NCI-H2081 (cell line): Measurements from ENCODE around the gene FOXS1.

Experiments used
- DNase-seq, 2 experiments: peaks; one replicate each; lab custom pipeline; 2025; lab: John Stamatoyannopoulos, UW

FOXS1 gene

DNA sequence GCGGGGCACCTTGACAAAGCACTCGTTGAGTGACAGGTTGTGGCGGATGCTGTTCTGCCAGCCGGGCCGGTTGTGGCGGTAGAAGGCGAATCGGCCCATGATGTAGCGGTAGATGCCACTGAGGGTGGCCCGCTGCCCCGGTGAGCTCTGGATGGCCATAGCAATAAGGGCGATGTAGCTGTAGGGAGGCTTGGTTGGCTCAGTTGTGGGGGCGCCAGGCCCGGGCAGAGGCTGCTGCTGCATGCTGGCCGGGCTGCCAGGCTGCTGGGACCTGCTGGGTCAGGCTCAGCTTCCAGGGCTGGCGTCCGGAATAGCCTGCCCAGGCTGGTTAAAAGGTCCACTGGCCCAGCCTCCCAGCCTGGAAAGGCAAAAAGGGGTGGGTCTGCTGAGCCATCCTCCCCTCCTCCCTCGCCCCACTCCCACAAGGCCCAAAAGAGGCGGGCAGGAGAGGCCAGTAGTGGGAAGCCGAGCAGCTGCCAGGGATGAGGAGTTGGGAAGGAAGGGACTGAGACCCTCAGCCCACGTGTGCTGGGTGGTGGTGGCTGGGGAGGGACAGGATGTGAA, at the start of gene FOXS1:
Gene FOXS1, minus strand, starts transcription at position 305 of the 564 bp plus-strand sequence. Its CDS starts 62 bp downstream, at position 243.
- no peak for DNase-seq

DNA sequence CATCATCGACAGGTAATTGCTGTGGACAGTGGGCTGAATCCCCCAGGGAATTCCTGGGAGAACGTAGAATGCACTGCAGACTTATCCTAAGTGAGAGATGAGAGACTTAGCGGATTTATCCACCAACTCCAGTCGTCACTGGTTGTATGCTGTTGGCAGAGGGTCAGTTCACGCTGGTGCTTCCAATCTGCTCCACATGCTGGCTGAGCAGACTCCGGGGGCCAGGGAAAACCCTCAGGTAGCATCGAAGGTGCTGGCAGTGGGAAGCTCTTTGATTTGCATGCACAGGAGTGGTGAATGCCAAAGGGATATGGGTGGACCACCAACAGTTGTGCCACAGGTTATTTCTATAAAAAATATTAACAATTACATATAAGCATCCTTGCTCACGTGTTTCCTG, 45.2 kb upstream of the FOXS1 start:
- DNase-seq: no peak

DNA sequence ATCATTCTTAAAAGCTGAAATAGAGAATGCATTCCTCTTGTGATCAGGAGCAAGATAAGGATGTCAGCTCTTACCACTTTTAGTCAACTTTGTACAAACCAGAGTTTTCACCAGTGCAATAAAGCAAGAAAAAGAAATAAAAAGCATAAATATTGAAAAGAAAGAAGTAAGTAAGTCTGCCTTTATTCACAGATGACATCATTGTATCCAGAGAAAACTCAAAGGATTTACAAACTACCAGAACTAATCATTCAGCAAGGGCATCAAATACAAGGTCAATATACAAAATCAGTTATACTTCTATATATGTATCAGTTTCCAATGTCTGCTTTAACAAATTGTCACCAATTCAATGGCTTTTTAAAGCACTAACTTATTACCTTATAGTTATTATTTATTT, 38.4 kb upstream of the FOXS1 start:
- no peak for DNase-seq

DNA sequence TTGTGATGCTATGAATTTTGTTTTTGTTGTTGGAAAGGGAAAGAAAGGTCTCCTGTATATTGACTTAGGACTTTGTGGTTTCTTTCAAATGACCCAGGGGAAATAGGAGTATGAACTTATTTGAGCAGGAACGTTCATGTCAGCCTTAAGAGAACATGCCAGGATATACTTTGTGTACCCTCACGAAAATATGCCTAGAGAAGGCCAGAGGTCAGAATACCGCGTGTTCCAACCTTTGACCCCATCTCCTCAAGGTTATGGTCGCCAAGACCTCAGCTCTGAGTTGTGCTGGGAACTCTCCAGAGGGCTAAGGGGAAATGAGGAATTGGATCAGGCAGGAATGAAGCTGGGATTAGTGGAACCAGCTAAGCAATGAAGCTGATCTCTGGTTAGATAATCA, 36.5 kb upstream of the FOXS1 start:
- DNase-seq: no peak

DNA sequence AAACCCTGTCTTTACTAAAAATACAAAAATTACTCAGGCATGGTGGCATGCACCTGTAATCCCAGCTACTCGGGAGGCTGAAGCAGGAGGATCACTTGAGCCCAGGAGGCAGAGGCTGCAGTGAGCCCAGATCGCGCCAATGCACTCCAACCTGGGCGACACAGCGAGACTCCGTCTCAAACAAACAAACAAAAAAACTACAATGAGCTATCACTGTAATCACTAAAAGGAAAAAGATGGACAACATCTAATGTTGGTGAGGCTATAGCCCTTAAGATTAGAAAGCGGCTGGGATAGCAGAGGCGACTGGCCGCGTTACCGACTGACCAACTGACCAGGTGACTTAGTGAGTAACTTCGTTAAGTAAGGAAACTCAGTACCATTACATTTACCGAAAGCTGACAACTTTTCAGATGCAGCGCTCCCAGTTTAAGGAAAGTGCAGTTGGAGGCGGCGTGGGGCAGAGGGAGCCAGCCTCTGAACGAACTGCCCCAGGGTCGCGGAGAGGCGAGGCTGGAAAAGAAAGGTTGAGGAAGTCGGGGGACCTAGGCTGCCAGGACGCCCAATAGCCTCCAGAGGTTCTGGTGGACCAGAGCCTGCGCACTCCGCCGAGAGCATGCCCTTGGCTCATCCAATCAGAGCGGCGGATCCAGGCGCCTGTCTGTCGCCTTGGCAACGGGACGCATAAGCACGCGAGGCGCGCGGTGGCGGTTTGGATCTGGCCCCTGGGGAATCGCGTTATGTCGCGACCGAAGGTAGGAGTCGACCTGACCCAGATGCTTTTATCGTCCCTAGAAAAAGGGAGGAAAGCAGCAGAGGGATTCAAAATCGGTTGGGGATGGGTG, 34.0 kb upstream of the FOXS1 start:
- peak; percentile 84 to 94 for DNase-seq

DNA sequence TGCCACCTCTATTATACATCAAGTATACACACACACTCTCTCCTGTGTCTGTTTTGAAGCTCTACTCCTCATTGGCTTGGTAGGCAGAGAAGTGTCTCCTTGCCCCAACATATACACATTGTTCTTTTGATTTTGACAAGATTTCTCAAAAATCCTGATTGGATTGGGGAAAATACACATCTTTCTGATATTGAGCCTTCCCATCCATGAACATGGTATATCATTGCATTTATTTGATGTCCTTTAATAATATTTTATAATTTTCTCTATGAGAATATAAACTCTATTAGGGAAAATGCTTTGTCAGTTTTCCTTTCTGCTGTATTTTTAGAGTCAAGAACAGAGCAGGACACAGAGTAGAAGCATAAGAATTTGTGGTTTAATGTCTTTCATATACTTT, 32.3 kb upstream of the FOXS1 start:
- DNase-seq: no peak

DNA sequence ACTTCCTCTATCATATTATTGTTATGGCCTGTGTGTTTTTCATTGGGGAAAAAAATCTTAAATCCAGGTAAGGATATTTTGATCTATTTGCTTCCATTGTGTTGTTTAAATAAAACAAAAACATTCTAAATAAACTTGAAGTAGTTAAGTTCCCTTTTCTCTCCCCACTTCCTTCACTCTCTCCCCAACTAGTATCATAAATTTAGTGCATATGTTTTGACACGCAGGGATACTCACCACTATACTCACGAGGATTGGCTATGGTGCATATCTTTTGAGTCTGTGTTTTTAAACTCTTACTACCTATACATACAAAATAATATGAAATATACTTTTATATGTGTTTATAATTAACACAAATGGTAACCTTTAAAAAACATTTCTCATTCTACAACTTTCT, 30.3 kb upstream of the FOXS1 start:
- no peak for DNase-seq

DNA sequence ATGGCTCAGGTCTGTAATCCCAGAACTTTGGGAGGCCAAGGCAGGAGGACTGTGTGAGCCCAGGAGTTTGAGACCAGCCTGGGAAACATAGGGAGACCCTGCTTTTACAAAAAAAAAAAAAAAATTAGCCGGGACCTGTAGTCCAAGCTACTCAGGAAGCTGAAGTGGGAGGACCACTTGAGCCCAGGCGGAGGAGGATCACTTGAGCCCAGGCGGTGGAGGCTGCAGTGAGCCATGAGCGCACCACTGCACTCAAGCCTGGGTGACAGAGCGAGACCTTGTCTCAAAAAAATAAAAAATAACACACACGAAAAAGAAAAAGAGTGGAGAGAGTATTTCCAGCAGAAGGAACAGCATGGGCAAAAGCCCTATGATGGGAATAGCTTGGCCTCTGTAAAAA, 27.0 kb upstream of the FOXS1 start:
- no peak for DNase-seq

DNA sequence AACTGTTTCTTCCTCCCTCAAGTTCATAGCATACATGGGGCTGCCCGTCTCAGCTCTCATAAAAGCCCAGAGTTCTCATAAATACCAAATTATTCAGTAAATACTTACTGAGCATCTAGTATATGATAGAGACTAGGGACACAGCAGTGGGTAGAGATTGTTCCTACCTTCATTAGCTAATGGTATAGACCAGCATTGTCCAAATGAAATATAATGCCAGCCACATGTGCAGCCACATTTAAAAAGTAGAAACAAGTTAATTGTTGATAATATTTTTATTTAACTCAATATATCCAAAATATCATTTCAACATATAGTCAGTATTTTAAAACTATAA, 26.2 kb upstream of the FOXS1 start:
- no peak for DNase-seq

DNA sequence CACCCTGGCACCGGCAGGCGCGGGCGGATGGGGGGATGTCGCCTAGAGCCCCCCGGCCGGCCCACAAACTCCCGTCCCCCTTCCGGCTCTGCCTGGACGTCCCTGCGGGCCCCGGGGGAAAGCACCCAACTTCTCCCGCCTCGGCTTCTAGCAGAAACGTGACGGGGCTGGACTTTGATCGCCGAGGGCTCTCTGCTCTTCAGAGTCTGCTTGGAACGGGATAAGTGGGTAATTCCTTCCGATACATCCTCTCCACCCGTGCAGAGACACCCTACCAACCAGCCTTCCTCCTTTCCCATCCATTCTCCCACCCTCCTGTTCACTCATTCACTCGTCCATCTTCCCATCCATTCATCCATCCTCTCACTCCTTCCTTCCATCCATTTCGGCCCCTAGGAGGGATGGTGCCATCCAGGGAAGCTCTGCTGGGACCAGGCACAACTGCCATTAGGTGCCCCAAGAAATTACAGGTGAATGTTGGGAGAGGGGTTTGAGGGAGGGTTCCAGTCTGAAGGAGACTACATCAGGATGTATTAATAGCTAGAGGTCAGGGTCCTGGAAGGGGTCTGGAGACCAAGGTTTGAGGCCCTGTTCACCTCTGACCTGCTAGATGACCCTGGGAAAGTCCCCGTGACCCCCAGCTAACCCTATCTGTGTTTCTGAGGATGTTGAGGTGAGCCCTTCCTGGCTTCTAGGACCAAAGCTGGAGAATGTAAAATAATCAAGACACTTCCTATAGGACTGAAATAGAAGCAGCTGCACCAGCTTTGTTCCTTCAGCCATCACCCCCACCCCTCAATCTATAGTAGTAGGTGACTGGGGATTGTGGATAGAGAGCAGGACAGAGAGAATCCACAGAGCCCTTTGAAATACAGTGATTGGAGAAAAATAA, 25.6 kb upstream of the FOXS1 start:
- DNase-seq: no peak

DNA sequence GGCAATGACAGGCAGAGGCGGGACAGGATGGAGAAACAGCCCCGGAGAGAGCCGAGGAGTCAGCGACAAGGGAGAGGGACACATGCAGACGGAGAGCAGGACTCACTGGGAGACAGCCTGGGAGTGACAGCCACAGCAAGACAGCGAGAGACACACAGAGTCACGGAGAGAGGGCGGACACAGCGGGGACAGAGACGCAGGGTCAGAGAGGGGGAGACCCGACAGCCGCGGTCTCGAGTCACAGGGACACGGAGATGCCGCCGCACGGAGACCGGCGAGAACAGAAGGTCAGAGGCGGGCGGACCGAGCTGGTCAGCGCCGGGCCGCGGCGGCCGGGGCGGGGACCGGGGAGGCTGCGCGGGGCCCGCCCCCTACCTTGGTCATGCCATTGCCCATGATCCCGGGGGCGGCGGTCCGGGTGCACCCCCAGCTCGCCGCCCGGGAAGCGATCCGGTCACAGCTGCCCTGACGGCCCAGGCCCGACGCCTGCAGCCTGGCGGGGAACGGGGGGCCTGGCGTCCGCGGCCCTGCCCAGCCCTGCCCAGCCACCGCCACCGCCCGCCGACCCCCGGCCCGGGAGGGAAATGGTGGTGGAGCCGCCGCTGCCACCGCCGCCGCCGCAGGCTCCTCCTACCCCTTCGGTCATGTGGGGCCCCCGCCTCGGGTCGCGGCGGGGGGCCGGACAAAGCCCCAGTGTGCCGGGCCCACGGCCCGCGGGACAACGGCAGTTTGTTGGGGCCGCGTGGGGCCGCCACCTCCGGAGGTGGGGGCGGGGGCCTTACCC, 24.7 kb upstream of the FOXS1 start, which contains the start of the genes DUSP15 and TTLL9:
Gene DUSP15, minus strand, starts transcription at position 586 of the 784 bp plus-strand sequence. Its CDS starts 190 bp downstream, at position 396.
Gene TTLL9, plus strand, starts transcription at position 693 of the 784 bp plus-strand sequence. CDS start 493 bp downstream, outside the sequence.
- no peak for DNase-seq

DNA sequence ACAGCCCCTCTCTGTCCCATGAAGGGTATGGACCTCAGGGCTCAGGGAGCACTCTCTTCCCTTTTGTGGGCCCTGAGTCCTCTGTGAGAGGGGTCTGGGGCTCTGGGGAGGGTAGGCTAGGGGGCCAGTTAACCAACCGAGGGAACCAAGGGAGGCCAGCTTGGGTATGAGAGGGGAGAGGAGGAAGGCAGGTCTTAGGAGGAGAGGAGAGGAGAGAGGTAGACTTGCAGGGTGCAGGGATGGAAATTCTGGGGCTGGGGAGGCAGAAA, 24.2 kb upstream of the FOXS1 start:
- no peak for DNase-seq

DNA sequence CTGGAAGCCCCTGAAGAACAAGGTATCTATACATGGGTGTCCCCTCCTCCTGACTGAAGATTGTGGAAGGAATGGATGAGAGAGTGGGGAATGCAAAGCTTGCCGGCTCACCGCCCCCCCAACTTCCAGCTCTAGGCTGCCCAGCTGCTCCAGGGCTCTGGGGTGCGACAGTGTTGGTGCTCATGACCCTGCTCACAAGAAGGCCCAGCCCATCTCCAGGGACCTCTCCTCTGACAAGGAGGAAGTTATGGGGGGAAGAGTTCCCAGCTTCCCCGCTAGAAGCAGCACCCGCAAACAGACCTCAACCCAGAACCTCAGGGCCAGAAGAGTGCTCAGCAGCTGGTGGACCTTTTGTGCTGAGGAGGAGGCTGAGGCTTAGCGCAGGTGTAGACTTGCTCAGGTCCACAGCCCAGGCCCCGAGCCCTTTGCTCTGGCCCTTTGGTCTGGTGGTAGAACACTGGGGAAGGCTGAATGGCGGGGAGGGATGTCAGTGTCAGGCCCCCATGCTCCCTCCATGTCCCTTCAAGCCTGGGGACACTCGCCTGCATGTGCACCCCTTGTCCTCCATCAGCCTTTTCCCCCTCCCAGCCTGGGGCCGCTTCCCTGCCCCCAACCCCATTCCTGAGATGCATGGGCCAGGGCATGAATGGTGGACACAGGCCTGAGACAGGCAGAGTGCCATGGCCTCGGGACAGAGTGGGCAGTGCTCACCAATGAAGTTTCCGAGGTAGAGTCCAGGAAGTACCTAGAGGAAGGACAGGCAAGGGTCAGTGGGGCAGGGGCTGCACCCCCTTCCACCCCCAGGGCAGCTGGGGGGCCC, 23.7 kb upstream of the FOXS1 start:
- DNase-seq: no peak

DNA sequence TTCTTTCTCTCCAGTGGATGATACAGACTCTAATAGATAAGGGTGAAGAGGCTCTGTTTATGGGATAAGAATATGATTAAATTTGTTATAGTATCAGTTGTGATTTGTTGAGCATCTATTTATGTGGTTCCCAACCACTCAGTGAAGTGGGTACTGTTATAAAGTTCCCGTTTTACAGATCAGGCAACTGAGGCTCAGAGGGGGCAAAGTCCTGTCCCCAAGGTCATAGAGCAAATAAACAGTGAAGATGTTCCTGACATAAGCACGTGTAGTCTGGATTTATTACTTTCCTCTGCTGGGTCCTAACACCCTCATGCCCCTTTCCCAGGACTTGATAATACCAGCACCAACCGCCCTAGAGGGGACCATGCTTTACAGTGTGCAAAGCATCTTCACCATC, 20.8 kb upstream of the FOXS1 start:
- no peak for DNase-seq

DNA sequence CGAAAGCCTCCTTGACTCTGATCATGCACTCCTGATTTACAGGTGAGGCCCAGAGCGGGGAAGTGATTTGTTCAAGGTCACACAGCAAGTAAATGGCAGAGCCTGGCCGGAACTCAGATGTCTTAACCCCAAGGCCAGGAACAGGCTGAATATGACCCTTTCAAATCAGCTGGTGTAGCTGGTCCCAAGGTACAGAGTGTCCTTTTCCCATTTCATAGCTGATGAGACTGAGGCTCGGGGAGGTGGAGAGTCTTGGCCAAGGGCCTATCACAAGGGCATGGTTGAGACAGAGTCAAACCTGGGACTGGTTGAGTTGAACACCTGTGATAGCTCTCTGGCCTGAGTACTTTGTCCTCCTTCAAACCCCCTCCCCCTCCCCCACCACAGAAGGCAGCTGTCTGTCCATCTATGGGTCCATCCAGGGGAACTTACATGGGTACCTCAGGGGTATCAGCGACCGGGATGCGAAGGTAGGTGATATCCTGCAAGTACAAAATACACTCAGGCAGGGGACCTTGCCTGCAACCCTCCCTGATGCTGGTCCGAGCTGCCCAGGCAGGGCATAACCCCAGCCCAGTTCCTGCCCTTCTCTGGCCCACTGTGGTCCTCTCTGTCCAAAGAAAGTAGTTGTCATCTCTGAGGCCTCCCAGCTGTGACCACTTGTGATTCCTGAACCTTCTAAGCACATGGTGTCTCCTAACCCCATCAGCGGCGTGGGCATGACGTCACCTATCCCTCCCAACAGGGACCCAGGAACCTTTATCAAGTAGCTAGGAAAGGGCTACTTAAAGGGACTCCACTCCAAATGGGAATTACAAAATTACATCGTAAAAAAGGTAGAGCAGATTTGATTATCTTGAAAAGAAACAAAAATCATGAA, 19.4 kb upstream of the FOXS1 start:
- DNase-seq: no peak

DNA sequence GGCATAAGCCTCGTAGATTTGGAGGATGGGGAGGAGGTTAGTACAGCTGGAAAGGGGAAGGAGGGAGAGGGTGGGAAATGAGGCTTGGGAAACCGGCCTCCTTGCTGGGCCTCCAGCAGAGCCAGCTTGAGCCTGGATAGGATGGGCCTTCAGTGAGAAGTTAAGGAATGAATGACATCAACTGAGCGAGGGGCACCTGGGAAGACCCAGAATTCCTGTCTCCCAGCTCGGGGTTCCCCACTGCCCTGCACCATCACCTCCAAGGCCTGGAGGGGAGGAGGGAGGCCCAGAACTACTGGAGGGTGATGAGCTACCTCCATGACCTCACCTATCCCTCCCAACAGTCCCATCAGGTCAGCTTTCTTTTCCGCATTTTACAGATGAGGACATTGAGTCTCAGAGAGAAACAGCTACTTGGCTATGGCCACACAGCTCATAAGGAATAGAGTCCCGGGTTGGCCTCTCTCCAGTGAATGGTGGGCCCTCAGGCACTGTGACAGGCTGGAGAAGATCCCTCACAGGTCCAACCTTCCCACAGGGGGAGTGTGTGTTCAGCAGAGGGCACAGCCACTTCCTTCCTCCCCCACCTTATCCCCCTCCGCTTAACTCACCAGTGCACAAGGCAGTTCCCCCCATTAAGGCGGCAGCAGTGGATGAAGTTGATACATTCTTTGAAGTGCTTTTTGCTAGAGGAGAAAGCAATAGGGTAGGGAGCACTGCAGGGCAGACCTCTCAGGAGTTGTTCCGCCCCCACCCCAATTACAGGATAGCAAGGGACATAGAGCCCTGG, 18.1 kb upstream of the FOXS1 start:
- no peak for DNase-seq

DNA sequence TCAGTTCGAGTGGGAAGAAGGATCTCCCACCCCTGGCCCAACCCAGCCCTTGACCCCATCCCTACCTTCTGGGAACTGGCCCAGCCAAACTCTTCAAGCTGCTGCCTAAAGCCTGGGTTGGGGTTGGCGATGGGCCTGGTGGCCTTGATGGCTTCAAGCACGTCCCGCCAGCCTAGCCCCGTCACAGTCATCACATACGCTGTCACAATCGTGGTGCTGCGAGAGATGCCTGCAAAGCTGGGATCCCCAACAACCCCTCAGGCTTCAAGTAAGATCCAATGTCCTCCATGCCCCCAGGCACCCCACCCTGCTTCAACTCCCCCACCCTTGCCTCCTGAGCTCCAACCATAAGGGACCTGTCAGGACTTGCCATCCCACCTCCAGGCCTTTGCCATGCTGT, 17.1 kb upstream of the FOXS1 start:
- DNase-seq: no peak

DNA sequence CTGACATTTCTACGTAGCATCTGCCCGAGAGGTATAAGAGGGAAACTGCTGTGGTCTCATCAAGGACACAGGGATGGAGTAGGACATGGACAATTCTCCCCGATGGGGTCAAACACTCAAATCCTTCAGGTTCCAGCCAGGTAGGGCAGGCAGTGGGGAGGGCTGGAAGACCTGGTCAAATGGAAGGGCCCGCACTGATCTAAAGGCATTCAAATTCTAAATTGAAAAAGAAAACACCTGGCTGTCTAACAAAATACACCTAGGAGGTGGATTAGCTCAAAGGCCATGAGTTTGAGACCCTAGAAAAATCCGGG, 16.7 kb upstream of the FOXS1 start:
- DNase-seq: no peak

DNA sequence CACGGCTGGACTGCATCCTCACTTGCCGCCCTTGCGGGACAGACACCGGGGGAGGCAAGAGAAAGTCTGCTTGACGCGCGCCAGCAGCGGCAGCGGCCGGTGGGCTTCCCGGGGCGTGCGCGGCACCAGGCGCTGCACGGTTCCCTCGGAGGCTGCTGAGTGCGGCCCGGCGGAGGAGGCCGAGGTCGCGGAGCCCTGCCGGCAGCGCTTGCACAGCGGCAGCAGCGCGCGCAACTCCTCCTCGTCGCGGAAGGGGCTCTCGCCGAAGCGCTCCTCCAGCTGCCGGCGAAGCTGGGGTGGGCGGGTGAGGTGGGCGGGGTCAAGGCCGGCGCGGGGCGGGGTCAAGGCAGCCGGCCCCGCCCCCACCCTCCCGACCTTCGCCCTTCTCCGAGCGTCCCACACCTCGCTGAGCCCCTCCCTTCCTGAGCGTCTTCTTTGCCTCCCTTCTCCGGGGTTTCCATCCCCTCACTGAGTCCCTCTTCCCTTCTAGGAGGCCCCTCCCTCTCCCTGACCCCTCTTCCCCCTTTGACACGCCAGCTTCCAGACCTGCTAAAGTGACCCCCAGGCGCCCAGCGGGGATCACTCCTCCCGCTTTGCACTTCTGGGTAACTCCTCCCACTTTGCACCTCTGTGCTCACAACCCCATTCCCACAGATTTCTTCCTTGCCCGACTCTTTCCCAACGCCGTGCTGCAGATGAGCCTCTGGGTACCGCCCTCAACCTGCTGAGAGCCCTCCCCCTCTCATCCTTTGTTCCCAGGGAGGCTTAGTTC, 16.2 kb upstream of the FOXS1 start:
- peak; percentile 71 to 76 for DNase-seq
